ENCODE measurements around the gene HDAC9.

DNA sequence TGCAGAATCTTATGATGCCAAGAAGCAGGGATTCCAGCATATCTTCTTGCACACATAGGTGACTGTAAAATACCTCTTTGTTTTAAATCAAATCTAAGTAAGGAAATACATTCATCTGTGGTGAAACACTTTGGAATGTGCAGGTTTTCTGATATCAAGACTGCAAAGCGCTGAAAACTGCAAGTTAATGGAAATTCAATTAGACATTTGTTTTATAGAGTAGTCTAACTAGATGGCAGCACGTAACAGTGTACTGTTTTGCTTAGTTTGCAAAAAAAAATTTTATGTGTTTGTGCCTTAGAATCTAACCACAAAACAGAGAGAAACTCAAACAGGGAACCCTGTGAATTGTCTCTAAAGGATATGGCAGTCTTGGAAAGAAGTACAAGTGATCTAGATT is 259.2 kb downstream of the HDAC9 start:
- TF ChIP-seq, protein P1, sequence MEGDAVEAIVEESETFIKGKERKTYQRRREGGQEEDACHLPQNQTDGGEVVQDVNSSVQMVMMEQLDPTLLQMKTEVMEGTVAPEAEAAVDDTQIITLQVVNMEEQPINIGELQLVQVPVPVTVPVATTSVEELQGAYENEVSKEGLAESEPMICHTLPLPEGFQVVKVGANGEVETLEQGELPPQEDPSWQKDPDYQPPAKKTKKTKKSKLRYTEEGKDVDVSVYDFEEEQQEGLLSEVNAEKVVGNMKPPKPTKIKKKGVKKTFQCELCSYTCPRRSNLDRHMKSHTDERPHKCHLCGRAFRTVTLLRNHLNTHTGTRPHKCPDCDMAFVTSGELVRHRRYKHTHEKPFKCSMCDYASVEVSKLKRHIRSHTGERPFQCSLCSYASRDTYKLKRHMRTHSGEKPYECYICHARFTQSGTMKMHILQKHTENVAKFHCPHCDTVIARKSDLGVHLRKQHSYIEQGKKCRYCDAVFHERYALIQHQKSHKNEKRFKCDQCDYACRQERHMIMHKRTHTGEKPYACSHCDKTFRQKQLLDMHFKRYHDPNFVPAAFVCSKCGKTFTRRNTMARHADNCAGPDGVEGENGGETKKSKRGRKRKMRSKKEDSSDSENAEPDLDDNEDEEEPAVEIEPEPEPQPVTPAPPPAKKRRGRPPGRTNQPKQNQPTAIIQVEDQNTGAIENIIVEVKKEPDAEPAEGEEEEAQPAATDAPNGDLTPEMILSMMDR (IDR thresholded peaks at IDR 0.05; ENCODE audit: low read depth, low read length): no peak
- no peak for TF ChIP-seq EZH2phosphoT487 (IDR thresholded peaks at IDR 0.05; ENCODE audit: low read depth)

All from OCI-LY3 (cell line).